ENCODE results near the gene SLC2A13.

- TF ChIP-seq CTCF (IDR thresholded peaks at IDR 0.05 in 4 of 5, conservative IDR thresholded peaks at IDR 0.05 in 1 of 5) (no peak), POLR2A (IDR thresholded peaks at IDR 0.05) (no peak)
Measured at GRCh38 chr12:39966256-39966655, 139.6 kb downstream of the SLC2A13 start.
